Measurements from ENCODE around the gene COLGALT1. TPM values are rescaled to one million over a fixed set of nuclear protein-coding genes. Genes with fewer than 3 reads are reported as not detected.
"Not testable (repeated sequence)": the region's sequence is repeated elsewhere in the genome, so short reads cannot be mapped to it uniquely, and the experiment has no call there.

COLGALT1 gene
- total and polyA plus RNA-seq, 7 experiments from 2014 or later: 13.2 to 70.6 (median 57.6) TPM

DNA sequence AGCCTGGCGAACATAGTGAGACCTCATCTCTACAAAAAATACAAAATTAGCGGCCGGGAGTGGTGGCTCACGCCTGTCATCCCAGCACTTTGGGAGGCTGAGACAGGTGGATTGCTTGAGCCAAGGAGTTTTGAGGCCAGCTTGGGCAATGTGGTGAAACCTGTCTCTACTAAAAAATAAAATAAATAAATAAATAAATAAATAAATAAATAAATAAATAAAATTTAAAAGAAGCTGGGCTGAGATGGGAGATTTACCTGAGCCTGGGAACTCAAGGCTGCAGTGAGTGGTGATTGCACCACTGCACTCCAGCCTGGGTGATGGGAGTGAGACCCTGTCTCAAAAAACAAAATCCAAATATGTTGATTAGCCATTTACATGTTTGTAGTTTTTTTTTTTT lies 2.7 kb upstream of the COLGALT1 start:
- H3K4me3 Mint-ChIP-seq; intact Hi-C loops (cut with micrococcal nuclease); H3K27me3 ChIP-seq (ENCODE audit: control insufficient read depth in 2 of 2, insufficient read depth in 2 of 2, low read length in 2 of 2); DNase-seq; H3K36me3 ChIP-seq (ENCODE audit: control insufficient read depth in 2 of 3, insufficient read depth in 3 of 3, low read length in 3 of 3); CTCF ChIA-PET; H3K27ac ChIP-seq (ENCODE audit: low read depth, low read length); H3K27me3 Mint-ChIP-seq; H3K36me3 Mint-ChIP-seq; H3K9me3 ChIP-seq (ENCODE audit: control insufficient read depth in 2 of 3, low read length in 3 of 3); H3K27ac Mint-ChIP-seq; H3K9me3 Mint-ChIP-seq; ATAC-seq; H3K4me3 ChIP-seq (ENCODE audit: low read length): not testable (repeated sequence)
- peaks cover 16% of the 10 kb centered on the region in 2 donors for H3K4me1 ChIP-seq (ENCODE audit: control insufficient read depth in 2 of 2, insufficient read depth in 2 of 2, low read length in 2 of 2)
- POLR2A ChIA-PET: interaction anchor here (1.1 to 3.5 kb wide), 2 partner anchors 41 to 56 kb away, joined by 3 to 12 read pairs; partner anchors contain the start of gene PGLS
- H3K4me1 Mint-ChIP-seq: peaks cover 8 to 20% (median 16%) of the 10 kb centered on the region in 7 donors

DNA sequence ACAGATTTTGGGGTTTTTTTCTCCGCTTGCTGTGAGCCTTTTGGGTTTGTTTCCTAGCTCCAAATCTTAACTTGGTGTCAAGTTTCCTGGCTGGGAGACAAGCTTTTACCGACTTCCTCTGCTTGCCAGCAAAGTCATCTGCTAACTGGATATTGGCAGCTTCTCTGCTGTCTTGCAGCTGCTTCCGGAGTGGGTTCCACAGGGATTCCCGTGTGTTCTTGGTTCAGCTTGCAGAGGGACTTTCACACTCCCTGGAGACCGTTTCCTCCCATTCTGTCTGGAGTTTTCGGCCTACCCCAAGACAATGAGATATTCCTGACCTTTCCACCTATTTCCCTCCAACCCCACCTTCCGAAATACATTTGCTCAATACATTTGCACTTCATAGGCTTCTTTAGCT lies 2.2 kb upstream of the COLGALT1 start:
- Mint-ChIP-seq H3K9me3 (no peaks in the 10 kb centered on the region), H3K4me1 (peaks cover 8 to 21% (median 16%) of the 10 kb centered on the region in 7 donors), H3K36me3 (no peaks in the 10 kb centered on the region), H3K27me3 (no peaks in the 10 kb centered on the region), H3K27ac (peak overlapping the region in 1 of 9 donors; percentile 19), H3K4me3 (no peak overlapping the region)
- Histone ChIP-seq H3K27me3 (ENCODE audit: control insufficient read depth in 2 of 2, insufficient read depth in 2 of 2, low read length in 2 of 2) (no peaks in the 10 kb centered on the region), H3K4me1 (ENCODE audit: control insufficient read depth in 2 of 2, insufficient read depth in 2 of 2, low read length in 2 of 2) (peaks cover 16% of the 10 kb centered on the region in 2 donors), H3K36me3 (ENCODE audit: control insufficient read depth in 2 of 3, insufficient read depth in 3 of 3, low read length in 3 of 3) (peaks cover 0 to 5% (median 0%) of the 10 kb centered on the region in 3 experiments), H3K27ac (ENCODE audit: low read depth, low read length) (no peak overlapping the region), H3K4me3 (ENCODE audit: low read length) (no peak overlapping the region), H3K9me3 (ENCODE audit: control insufficient read depth in 2 of 3, low read length in 3 of 3) (no peaks in the 10 kb centered on the region)
- ChIA-PET CTCF (interaction anchor here (0.8 to 1.4 kb wide), 2 partner anchors 57 to 140 kb away, joined by 3 to 5 read pairs; no protein-coding TSS in a partner anchor), POLR2A (interaction anchor here (0.7 to 3.5 kb wide), 2 partner anchors 41 to 59 kb away, joined by 3 to 12 read pairs; partner anchors contain the start of gene PGLS)
- intact Hi-C loops (cut with micrococcal nuclease): no loop called here
- no peak for ATAC-seq
- DNase-seq: no peak

DNA sequence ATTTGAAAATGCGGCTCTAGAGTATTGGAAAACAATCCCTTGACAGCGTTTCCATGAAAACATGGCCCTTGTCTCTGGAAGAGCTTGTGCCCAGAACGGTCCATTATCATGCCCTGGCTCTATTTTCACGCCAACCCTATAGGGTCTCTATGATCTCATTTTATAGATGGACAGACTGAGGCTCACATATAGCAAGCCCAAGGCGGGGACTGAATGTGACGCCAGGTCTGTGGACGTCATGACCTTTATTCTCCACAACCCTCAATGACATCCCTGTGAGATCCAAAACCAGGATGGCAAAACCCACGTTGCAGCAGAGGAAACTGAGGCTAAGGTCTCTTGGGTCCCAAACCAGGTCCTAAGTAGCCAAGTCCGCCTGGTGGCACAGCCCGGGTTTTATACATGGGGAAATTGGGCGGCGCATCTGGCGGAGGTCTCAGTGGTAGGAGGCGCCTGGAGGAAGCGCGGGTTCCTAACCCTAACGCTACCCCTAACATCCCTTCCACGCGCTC lies 425 bp upstream of the COLGALT1 start:
- peak overlapping the region in 5 of 9 donors; percentile 36 to 78 (median 62) for H3K27ac Mint-ChIP-seq

DNA sequence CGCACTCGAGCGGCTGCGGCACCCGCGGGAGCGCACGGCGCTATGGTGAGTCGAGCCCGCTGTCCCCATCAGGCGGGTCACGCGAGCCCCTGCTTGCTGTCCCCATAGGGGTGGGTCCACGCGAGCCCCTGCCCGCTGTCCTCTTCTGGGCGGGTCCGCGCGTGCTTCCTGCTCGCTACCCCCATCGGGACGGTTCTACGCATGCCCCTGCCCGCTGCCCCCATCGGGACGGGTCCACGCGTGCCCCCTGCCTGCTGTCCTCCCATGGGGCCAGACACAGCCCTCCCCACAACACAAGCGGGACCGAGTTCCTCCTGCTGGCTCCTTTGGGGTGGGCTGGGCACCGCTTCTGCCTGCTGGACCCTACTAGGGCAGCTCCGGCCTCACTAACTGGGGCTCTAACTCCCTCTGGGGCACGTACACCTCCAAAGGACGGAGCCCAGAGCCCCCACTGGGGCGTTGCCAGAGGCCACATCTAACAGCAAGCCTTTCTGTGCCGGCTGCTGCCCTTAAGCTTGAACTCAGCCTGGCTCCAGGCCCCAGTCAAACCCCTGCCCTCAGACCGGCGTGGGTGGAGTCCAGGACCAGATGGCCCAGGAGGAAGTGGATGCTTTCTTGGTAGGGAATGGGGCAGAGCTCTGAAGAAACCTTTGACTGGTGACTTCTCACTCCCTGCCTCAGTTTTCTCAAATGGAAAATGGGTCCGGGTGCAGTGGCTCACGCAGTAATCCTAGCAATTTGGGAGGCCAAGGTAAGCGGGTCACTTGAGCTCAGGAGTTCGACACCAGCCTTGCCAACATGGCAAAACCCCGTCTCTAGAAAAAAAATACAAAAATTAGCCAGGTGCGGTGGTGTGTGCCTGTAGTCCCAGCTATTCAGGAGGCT lies 722 bp downstream of the COLGALT1 start:
- intact Hi-C loops (cut with micrococcal nuclease): loop anchor here (1.0 to 5.0 kb wide), 13 partner anchors 17 to 1636 kb away; partner anchors contain the start of genes FCHO1 (in 2 of the 2), PGLS (in 2 of the 2), ANO8 (in 1 of the 2) and BORCS8 (in 1 of the 2)
- CTCF ChIA-PET: interaction anchor here (0.6 kb wide), 3 partner anchors 17 to 866 kb away, joined by 3 to 4 read pairs (median 3); no protein-coding TSS in a partner anchor
- H3K27me3 ChIP-seq (ENCODE audit: control insufficient read depth in 2 of 2, insufficient read depth in 2 of 2, low read length in 2 of 2): no peaks in the 10 kb centered on the region
- H3K27ac ChIP-seq (ENCODE audit: low read depth, low read length): peak overlapping the region; percentile 76
- peaks cover 0 to 25% (median 4%) of the 10 kb centered on the region in 3 experiments for H3K36me3 ChIP-seq (ENCODE audit: control insufficient read depth in 2 of 3, insufficient read depth in 3 of 3, low read length in 3 of 3)
- peak overlapping the region in 5 of 9 donors; percentile 28 to 83 (median 69) for H3K27ac Mint-ChIP-seq
- H3K27me3 Mint-ChIP-seq: no peaks in the 10 kb centered on the region
- peak overlapping the region; percentile 73 to 90 (median 84) for H3K4me3 Mint-ChIP-seq
- peaks cover 8 to 29% (median 20%) of the 10 kb centered on the region in 7 donors for H3K4me1 Mint-ChIP-seq
- DNase-seq (peak in 2 of 9 donors; percentile 14 to 65), ATAC-seq (peak; percentile 7)
- peaks cover 16% of the 10 kb centered on the region in 2 donors for H3K4me1 ChIP-seq (ENCODE audit: control insufficient read depth in 2 of 2, insufficient read depth in 2 of 2, low read length in 2 of 2)
- POLR2A ChIA-PET: interaction anchor here (0.6 to 1.7 kb wide), 4 partner anchors 45 to 1601 kb away, joined by 3 to 7 read pairs (median 3); partner anchors contain the start of gene PGLS
- no peaks in the 10 kb centered on the region for H3K9me3 ChIP-seq (ENCODE audit: control insufficient read depth in 2 of 3, low read length in 3 of 3)
- H3K4me3 ChIP-seq (ENCODE audit: low read length): peak overlapping the region; percentile 81
- H3K36me3 Mint-ChIP-seq: peaks cover 0 to 13% (median 6%) of the 10 kb centered on the region in 5 donors
- H3K9me3 Mint-ChIP-seq: no peaks in the 10 kb centered on the region

More for the DNA sequence above, 425 bp upstream of the COLGALT1 start:
- Mint-ChIP-seq H3K4me1 (peaks cover 8 to 27% (median 19%) of the 10 kb centered on the region in 7 donors), H3K36me3 (peaks cover 0 to 8% (median 1%) of the 10 kb centered on the region in 5 donors), H3K4me3 (peak overlapping the region; percentile 73 to 90 (median 80)), H3K27me3 (no peaks in the 10 kb centered on the region), H3K9me3 (no peaks in the 10 kb centered on the region)
- ChIA-PET CTCF (no interaction called here), POLR2A (interaction anchor here (0.6 to 3.5 kb wide), 3 partner anchors 11 to 136 kb away, joined by 3 to 12 read pairs (median 4); partner anchors contain the start of gene PGLS)
- Histone ChIP-seq H3K9me3 (ENCODE audit: control insufficient read depth in 2 of 3, low read length in 3 of 3) (no peaks in the 10 kb centered on the region), H3K36me3 (ENCODE audit: control insufficient read depth in 2 of 3, insufficient read depth in 3 of 3, low read length in 3 of 3) (peaks cover 0 to 18% (median 2%) of the 10 kb centered on the region in 3 experiments), H3K4me3 (ENCODE audit: low read length) (peak overlapping the region; percentile 81), H3K4me1 (ENCODE audit: control insufficient read depth in 2 of 2, insufficient read depth in 2 of 2, low read length in 2 of 2) (peaks cover 16% of the 10 kb centered on the region in 2 donors), H3K27me3 (ENCODE audit: control insufficient read depth in 2 of 2, insufficient read depth in 2 of 2, low read length in 2 of 2) (no peaks in the 10 kb centered on the region), H3K27ac (ENCODE audit: low read depth, low read length) (peak overlapping the region; percentile 76)
- DNase-seq (no peak), ATAC-seq (no peak)
- intact Hi-C loops (cut with micrococcal nuclease): loop anchor here (1.0 to 5.0 kb wide), 13 partner anchors 16 to 1637 kb away; partner anchors contain the start of genes FCHO1 (in 2 of the 2), PGLS (in 2 of the 2), ANO8 (in 1 of the 2) and BORCS8 (in 1 of the 2)

DNA sequence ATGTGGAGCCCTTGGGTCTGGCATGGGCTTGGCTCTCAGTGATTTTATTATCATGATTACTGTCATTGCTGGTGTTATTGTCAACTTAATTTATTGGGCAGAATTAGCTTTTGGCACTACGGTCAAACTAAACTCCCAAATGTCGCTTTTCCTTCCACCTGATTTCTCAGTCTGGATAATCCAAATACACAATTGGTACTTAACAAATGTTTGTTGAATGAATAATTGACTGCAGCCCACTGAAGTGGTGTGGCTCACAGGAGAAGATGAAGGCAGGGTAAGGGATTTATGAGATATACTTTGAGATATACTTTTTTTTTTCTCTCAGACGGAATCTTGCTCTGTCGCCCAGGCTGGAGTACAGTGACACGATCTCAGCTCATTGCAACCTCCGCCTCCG lies 1.5 kb downstream of the COLGALT1 start:
- Mint-ChIP-seq H3K27ac (peak overlapping the region in 4 of 9 donors; percentile 40 to 83 (median 56)), H3K36me3 (peaks cover 0 to 21% (median 6%) of the 10 kb centered on the region in 5 donors), H3K27me3 (no peaks in the 10 kb centered on the region), H3K4me1 (peaks cover 8 to 29% (median 22%) of the 10 kb centered on the region in 7 donors), H3K9me3 (peaks cover 0 to 1% (median 0%) of the 10 kb centered on the region in 11 donors), H3K4me3 (peak overlapping the region; percentile 73 to 90 (median 84))
- no peaks in the 10 kb centered on the region for H3K9me3 ChIP-seq (ENCODE audit: control insufficient read depth in 2 of 3, low read length in 3 of 3)
- no peak overlapping the region for H3K27ac ChIP-seq (ENCODE audit: low read depth, low read length)
- peaks cover 16% of the 10 kb centered on the region in 2 donors for H3K4me1 ChIP-seq (ENCODE audit: control insufficient read depth in 2 of 2, insufficient read depth in 2 of 2, low read length in 2 of 2)
- intact Hi-C loops (cut with micrococcal nuclease): loop anchor here (5.0 kb wide), 3 partner anchors 60 to 1635 kb away; partner anchors contain the start of genes BORCS8 (in 1 of the 2), FCHO1 (in 1 of the 2) and RFXANK (in 1 of the 2)
- no peak overlapping the region for H3K4me3 ChIP-seq (ENCODE audit: low read length)
- ChIA-PET CTCF (interaction anchor here (0.6 to 1.6 kb wide), 4 partner anchors 16 to 865 kb away, joined by 3 to 4 read pairs (median 4); no protein-coding TSS in a partner anchor), POLR2A (interaction anchor here (0.9 to 1.7 kb wide), 3 partner anchors 46 to 1360 kb away, joined by 3 to 7 read pairs (median 3); partner anchors contain the start of gene PGLS)
- H3K36me3 ChIP-seq (ENCODE audit: control insufficient read depth in 2 of 3, insufficient read depth in 3 of 3, low read length in 3 of 3): peaks cover 0 to 29% (median 4%) of the 10 kb centered on the region in 3 experiments
- ATAC-seq (no peak), DNase-seq (no peak)
- no peaks in the 10 kb centered on the region for H3K27me3 ChIP-seq (ENCODE audit: control insufficient read depth in 2 of 2, insufficient read depth in 2 of 2, low read length in 2 of 2)

Measured in naive thymus-derived CD4-positive, alpha-beta T cell (primary cell).